Astrocyte (in vitro differentiated cells and primary cell): Measurements from ENCODE around the gene PLEKHA6. TPM values are rescaled to one million over a fixed set of nuclear protein-coding genes. Genes with fewer than 3 reads are reported as not detected.
A peak's percentile ranks its signal among the peaks of the same experiment; 100 is the strongest.

ENCODE experiments used
- DNase-seq: peaks from one replicate; pipeline ENCODE4 v3.0.0-alpha.2; 2010; ENCODE audit warnings: low read depth
- FAIRE-seq: peaks from 2 replicates; lab custom pipeline; 2011; peaks lifted over from hg19 to GRCh38; lab: Jason Lieb, UNC
- H2AFZ ChIP-seq: 2 replicates; pipeline ENCODE4 v1.6.0; 2012; ENCODE audit warnings: low read depth, low read length, inconsistent platforms
- H3K27ac ChIP-seq: 2 replicates; pipeline ENCODE4 v1.5.1; 2011; ENCODE audit warnings: low read depth, low read length, inconsistent platforms
- H3K27me3 ChIP-seq: 2 replicates; pipeline ENCODE4 v1.6.0; 2011; ENCODE audit warnings: low read length, inconsistent platforms; ENCODE audit not compliant: insufficient read depth
- H3K36me3 ChIP-seq: 2 replicates; pipeline ENCODE4 v1.5.1; 2011; ENCODE audit warnings: low read length, inconsistent platforms; ENCODE audit not compliant: insufficient read depth
- H3K4me1 ChIP-seq: 2 replicates; pipeline ENCODE4 v1.5.1; 2011; ENCODE audit warnings: low read length, inconsistent platforms; ENCODE audit not compliant: insufficient read depth
- H3K4me2 ChIP-seq: 2 replicates; pipeline ENCODE4 v1.6.0; 2012; ENCODE audit warnings: low read length, inconsistent platforms
- H3K4me3 ChIP-seq: 2 replicates; pipeline ENCODE4 v1.5.1; 2011; ENCODE audit warnings: low read depth, mild to moderate bottlenecking, low read length, inconsistent platforms; ENCODE audit not compliant: insufficient read depth
- H3K79me2 ChIP-seq: 2 replicates; pipeline ENCODE4 v1.6.0; 2012; ENCODE audit warnings: mild to moderate bottlenecking, low read length, inconsistent platforms; ENCODE audit not compliant: insufficient read depth
- H3K9ac ChIP-seq: 2 replicates; pipeline ENCODE4 v1.6.0; 2012; ENCODE audit warnings: mild to moderate bottlenecking, low read length, inconsistent platforms
- H3K9me3 ChIP-seq: 2 replicates; pipeline ENCODE4 v1.5.1; 2012; ENCODE audit warnings: low read depth, mild to moderate bottlenecking, low read length, inconsistent platforms; ENCODE audit not compliant: insufficient read depth
- H4K20me1 ChIP-seq: 2 replicates; pipeline ENCODE4 v1.6.0; 2012; ENCODE audit warnings: low read length, inconsistent platforms; ENCODE audit not compliant: insufficient read depth
- H3K27ac Mint-ChIP-seq: one replicate; pipeline ENCODE4 v1.8.0; 2021; ENCODE audit warnings: mild to moderate bottlenecking, mixed read lengths; ENCODE audit not compliant: unreplicated experiment
- H3K27me3 Mint-ChIP-seq: one replicate; pipeline ENCODE4 v1.8.0; 2021; ENCODE audit warnings: low read depth, mixed read lengths; ENCODE audit not compliant: unreplicated experiment
- H3K36me3 Mint-ChIP-seq: one replicate; pipeline ENCODE4 v1.8.0; 2021; ENCODE audit warnings: low read depth, mixed read lengths; ENCODE audit not compliant: unreplicated experiment
- H3K4me1 Mint-ChIP-seq: one replicate; pipeline ENCODE4 v1.8.0; 2021; ENCODE audit warnings: low read depth, mixed read lengths; ENCODE audit not compliant: unreplicated experiment
- H3K4me3 Mint-ChIP-seq: one replicate; pipeline ENCODE4 v1.8.0; 2021; ENCODE audit warnings: mild to moderate bottlenecking, moderate library complexity, mixed read lengths; ENCODE audit not compliant: unreplicated experiment
- H3K9me3 Mint-ChIP-seq: one replicate; pipeline ENCODE4 v1.8.0; 2021; ENCODE audit warnings: mild to moderate bottlenecking, mixed read lengths; ENCODE audit not compliant: unreplicated experiment
- CTCF ChIP-seq: IDR thresholded peaks from 2 replicates; pipeline ENCODE4 v1.5.1; 2011; ENCODE audit warnings: low read depth, mild to moderate bottlenecking, inconsistent platforms, low read length, moderate library complexity; ENCODE audit not compliant: insufficient read depth
- EZH2 ChIP-seq: IDR thresholded peaks from 2 replicates; pipeline ENCODE4 v1.6.1; 2012; ENCODE audit warnings: mild to moderate bottlenecking, low read length, inconsistent platforms; ENCODE audit not compliant: insufficient read depth
- total RNA-seq: library from RNA; stranded (reverse); gene quantifications from 2 replicates; pipeline ENCODE4 v1.2.1, GENCODE V29; 2021

Gene PLEKHA6
- total RNA-seq, 1 donor from 2014 or later, result 1.5 TPM

GRCh38 chr1:204192589-204193352 is 167.0 kb downstream of the PLEKHA6 start:
- Histone ChIP-seq H4K20me1 (no peaks in the 10 kb centered on the region), H3K4me1 (peaks cover 19% of the 10 kb centered on the region), H2AFZ (no peak overlapping the region), H3K9me3 (no peaks in the 10 kb centered on the region), H3K9ac (no peak overlapping the region), H3K4me2 (no peak overlapping the region), H3K27ac (no peak overlapping the region), H3K27me3 (peaks cover 5% of the 10 kb centered on the region), H3K4me3 (no peak overlapping the region), H3K79me2 (no peaks in the 10 kb centered on the region), H3K36me3 (no peaks in the 10 kb centered on the region)
- Mint-ChIP-seq H3K27me3 (peaks cover 48% of the 10 kb centered on the region), H3K4me1 (peaks cover 25% of the 10 kb centered on the region), H3K27ac (no peak overlapping the region), H3K4me3 (peak overlapping the region; percentile 43), H3K36me3 (no peaks in the 10 kb centered on the region), H3K9me3 (peaks cover 3% of the 10 kb centered on the region)
- FAIRE-seq, result no peak
- no peak for TF ChIP-seq CTCF
- TF ChIP-seq EZH2, result no peak
- peak; percentile 47 for DNase-seq

- Histone ChIP-seq H3K9ac (no peak overlapping the region), H3K4me2 (no peak overlapping the region), H3K79me2 (no peaks in the 10 kb centered on the region), H3K4me1 (peaks cover 19% of the 10 kb centered on the region), H3K9me3 (no peaks in the 10 kb centered on the region), H3K4me3 (no peak overlapping the region), H4K20me1 (no peaks in the 10 kb centered on the region), H3K27ac (no peak overlapping the region), H3K27me3 (peaks cover 7% of the 10 kb centered on the region), H3K36me3 (no peaks in the 10 kb centered on the region), H2AFZ (no peak overlapping the region)
- peaks cover 3% of the 10 kb centered on the region for H3K9me3 Mint-ChIP-seq
- no peak for TF ChIP-seq EZH2
- peaks cover 55% of the 10 kb centered on the region for H3K27me3 Mint-ChIP-seq
- H3K36me3 Mint-ChIP-seq, result no peaks in the 10 kb centered on the region
- peaks cover 25% of the 10 kb centered on the region for H3K4me1 Mint-ChIP-seq
- FAIRE-seq (no peak), DNase-seq (no peak)
- no peak overlapping the region for H3K27ac Mint-ChIP-seq
- H3K4me3 Mint-ChIP-seq, result no peak overlapping the region
Observed at GRCh38 chr1:204192046-204192445, 167.7 kb downstream of the PLEKHA6 start.

GRCh38 chr1:204191456-204191855 is 168.3 kb downstream of the PLEKHA6 start:
- Histone ChIP-seq H2AFZ (no peak overlapping the region), H3K79me2 (no peaks in the 10 kb centered on the region), H3K4me2 (no peak overlapping the region), H3K9ac (no peak overlapping the region), H3K4me1 (peaks cover 15% of the 10 kb centered on the region), H3K36me3 (no peaks in the 10 kb centered on the region), H3K4me3 (no peak overlapping the region), H3K27ac (no peak overlapping the region), H3K9me3 (no peaks in the 10 kb centered on the region), H4K20me1 (no peaks in the 10 kb centered on the region), H3K27me3 (peaks cover 7% of the 10 kb centered on the region)
- peaks cover 20% of the 10 kb centered on the region for H3K4me1 Mint-ChIP-seq
- FAIRE-seq (no peak), DNase-seq (no peak)
- H3K36me3 Mint-ChIP-seq, result no peaks in the 10 kb centered on the region
- H3K4me3 Mint-ChIP-seq, result no peak overlapping the region
- peaks cover 3% of the 10 kb centered on the region for H3K9me3 Mint-ChIP-seq
- H3K27ac Mint-ChIP-seq, result no peak overlapping the region
- peaks cover 61% of the 10 kb centered on the region for H3K27me3 Mint-ChIP-seq
- TF ChIP-seq EZH2 (no peak), CTCF (no peak)
